ENCODE results near the gene KLHL18. TPM values are rescaled to one million over a fixed set of nuclear protein-coding genes. Genes with fewer than 3 reads are reported as not detected.
"Not testable (repeated sequence)": the region's sequence is repeated elsewhere in the genome, so short reads cannot be mapped to it uniquely, and the experiment has no call there.

The KLHL18 gene
- total RNA-seq, 1 donor from 2014 or later: 33.7 TPM

DNA sequence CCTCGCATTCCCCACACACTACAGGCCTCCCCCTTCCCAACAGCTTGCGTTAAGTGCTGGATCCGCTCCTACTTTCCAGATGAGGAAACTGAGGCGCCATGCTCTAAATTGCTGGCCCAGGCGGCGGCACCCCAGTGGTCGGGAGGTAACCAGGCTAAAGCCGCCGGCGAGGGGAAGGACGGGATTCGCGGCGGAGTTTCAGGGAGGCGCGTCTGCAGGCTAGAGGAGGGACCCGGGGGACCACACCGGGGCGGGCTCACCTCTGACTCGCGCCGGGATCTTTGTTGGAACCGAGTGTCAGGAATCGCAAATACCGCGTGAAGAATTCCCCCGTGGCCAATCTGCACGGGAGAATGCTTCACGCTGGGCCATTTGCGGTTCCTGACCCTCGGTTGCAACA, 73.5 kb downstream of the KLHL18 start:
- DNase-seq (ENCODE audit: low spot score): peak; percentile 68

DNA sequence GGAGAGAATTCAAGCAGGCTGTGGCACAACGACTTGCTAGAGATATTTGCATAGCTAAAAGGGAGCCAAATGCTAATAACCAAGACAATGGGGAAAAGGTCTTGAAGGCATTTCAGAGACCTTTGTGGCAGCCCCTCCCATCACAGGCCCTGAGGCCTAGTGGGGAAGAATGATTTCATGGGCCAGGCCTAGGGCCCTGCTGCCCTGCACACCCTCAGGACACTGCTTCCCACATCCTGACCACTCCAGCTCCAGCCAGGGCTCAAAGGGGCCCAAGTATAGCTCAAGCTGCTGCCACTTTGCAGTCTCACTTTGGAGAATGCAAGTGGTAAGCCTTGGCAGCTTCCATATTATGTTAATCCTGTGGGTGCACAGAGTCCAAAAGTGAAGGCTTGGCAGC, 76.6 kb downstream of the KLHL18 start:
- DNase-seq (ENCODE audit: low spot score): peak; percentile 59

DNA sequence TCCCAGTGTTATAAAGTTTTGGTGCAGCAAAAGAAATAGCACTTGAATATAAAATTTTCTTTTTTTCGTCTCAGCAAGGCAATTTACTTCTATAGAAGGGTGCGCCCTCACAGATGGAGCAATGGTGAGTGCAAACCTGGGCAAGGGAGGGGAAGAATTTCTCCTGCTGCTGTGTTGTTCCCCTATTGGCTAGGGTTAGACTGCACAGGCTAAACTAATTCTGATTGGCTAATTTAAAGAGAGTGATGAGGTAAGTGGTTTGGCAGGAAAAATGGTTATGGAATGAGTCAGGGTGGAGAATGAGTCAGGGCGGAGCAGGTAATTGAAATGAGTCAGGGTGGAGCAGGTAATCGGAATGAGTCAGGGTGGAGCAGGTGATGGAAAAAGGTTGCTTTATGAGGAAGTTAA, 77.4 kb downstream of the KLHL18 start:
- not testable (repeated sequence) for DNase-seq (ENCODE audit: low spot score)

DNA sequence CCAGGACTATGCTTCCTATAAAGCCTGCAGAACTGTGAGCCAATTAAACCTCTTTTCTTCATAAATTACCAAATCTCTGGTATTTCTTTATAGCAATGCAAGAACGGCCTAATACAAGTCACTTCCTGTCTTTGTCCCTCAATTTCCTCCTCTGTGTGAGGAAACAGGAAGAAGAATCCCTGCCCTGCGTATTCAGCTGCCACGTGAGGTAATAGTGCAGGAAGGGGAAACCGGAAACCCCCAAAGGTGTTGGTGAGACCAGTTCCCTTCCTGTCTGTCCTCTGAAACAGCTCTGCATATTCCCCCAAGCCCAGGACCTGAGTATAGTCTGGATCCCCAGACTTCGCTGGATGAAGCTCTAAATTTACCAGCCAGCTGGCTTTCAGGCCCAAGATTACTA, 80.0 kb downstream of the KLHL18 start:
- DNase-seq (ENCODE audit: low spot score): no peak

DNA sequence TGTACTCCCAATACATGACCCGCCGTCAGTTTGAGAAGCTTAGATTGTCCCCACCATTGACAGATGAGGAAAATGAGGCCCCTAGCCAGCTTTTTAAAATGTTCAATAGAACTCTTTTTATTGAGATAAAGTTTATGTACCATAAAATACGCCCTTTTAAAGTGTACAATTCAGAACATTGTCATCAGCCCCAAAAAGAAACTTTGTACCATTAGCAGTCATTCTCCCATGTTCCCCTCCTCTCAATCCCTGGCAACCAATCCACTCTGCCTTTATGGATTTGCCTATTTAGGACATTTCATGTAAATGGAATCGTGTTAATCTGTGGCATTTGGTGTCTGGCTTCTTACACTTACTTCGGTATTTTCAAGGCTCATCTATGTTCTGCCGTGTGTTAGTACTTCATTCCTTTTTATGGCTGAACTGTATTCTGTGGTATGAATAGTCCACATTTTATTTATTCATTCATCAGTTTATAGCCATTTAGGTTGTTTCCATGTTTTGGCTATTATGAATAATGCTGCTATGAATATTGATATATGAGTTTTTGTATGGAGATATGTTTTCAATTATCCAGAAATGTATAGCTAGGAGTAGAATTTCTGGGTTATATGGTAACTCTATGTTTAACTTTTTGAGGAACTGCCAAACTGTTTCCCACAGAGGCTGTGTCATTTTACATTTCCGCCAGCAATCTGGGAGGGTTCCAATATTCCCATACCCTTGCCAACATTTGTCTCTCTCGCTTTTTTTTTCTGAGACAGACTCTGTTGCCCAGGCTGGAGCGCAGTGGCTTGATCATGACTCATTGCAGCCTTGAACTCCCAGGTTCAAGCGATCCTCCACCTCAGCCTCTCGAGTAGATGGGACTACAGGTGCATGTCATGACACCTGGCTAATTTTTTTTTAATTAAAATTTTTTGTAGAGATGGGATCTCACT, 82.7 kb downstream of the KLHL18 start:
- peak; percentile 53 for DNase-seq (ENCODE audit: low spot score)

DNA sequence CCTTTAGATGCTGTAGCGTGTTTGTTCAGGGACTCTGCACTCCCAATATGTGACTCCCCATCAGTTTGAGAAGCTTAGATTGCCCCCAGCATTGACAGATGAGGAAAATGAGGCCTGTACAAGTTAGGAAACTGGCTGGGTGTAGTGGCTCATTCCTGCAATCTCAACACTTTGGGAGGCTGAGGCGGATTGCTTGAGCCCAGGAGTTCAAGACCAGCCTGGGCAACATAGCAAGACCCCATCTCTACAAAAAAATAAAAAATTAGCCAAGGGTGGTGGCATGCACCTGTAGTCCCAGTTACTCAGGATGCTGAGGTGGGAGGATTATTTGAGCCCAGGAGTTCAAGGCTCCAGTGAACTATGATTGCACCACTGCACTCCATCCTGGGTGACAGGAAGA, 84.1 kb downstream of the KLHL18 start:
- DNase-seq (ENCODE audit: low spot score): no peak

DNA sequence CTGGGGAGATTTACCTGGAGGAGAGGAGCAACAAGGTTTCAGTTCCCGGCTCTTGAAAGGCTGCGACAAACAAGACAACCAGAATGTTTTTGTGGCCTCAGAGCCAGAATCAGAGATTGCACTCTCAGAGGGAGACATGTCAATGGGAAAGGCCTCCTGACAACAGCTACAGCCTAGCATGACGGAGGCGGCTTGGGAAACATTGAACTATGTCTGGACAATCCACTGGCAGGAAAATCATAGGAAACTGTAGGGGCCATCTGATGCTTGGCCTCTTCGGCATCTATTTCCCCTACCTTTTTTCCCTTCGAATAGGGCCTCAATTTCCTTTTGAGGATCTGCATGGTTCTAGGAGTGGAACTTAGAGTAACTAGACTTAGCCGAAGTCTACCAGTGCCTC, 84.9 kb downstream of the KLHL18 start:
- DNase-seq (ENCODE audit: low spot score): no peak

DNA sequence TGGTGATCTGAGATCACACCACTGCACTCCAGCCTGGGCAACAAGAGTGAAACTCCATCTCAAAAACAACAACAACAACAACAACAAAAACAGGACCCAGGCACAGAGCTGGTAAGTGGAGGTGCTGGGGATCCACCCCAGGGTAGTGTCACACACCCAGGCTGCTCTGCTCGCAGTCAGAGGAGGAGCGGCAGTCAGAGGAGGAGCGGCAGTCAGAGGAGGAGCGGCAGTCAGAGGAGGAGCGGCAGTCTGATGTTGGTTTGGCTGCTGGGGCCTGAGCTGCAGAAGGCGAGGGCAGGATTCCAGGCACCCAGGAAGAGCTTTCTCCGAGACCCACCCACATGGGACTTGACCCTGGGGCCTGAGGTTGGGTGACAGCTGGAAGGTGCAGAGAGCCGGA, 87.3 kb downstream of the KLHL18 start:
- not testable (repeated sequence) for DNase-seq (ENCODE audit: low spot score)

DNA sequence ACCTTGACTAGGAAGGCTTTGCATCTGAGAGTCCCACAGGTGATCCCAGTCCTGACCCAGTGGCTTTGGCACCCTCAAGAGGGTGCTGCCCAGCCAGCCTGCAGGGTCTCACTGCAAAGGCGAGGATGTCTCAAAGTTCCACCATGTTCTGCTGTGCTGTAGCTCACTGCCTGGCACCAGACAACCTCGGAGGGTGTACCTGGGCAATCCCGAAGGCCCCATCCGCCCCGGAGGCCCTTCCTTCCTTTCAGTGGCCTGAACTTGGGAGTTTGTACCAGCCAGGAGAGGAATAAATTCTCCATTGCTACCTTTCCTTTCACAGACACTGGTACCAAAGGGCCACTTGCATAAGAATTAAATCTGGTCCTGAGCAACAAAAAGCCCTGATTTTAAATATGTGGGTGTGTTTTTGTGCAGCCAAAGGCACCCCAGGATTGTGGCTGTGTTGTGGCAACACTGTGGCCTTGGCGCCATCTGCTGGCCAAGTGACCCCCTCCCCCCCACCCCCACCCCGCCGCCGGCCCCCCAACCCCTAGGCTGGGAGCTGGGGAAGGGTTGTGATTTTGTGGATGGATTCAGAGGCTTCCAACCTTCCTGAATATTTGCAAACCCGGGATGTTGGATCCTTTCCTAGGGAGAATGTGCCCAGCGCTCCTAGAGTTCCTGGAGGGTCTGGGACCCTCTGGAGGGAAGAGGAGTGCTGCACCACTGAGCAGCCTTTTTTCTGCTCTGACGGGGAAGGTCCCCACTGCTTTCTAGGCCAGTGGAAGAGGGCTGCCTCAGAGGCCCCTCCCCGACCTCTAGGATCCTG, 88.3 kb downstream of the KLHL18 start:
- DNase-seq (ENCODE audit: low spot score): no peak

DNA sequence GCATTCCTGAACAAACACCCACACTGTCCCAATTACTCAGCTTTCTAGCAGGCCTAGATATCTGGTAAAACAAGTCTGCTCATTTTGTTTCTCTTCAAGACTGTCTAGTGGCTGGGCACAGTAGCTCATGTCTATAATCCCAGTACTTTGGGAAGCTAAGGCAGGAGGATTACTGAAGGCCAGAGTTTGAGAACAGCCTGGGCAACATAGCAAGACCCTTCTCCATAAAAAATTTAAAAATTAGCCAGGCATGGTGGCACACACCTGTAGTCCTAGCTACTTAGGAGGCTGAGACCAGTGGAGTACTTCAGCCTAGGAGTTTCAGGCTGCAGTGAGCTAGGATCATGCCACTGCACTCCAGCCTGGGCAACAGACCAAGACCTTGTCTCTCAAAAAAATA, 91.8 kb downstream of the KLHL18 start:
- DNase-seq (ENCODE audit: low spot score): no peak

DNA sequence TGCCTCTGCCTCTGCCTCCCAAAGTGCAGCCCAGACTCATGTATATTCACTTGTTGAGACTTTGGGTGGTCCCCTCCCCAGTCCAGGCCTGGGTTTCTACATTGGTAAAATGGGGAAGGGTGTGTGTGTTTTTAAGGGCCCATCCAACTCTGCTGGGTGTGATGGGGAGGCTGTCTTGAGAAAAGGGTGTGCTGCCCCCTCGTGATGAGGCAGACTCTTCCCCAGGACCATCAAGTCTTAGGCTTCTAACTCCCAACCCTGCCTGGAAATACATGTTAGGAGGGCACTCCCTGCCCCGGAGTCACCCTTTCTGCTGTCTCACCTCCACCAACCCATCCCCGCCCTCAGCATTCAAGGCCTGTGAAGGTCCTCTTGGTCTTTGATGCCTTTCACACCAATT, 93.6 kb downstream of the KLHL18 start:
- DNase-seq (ENCODE audit: low spot score): no peak

DNA sequence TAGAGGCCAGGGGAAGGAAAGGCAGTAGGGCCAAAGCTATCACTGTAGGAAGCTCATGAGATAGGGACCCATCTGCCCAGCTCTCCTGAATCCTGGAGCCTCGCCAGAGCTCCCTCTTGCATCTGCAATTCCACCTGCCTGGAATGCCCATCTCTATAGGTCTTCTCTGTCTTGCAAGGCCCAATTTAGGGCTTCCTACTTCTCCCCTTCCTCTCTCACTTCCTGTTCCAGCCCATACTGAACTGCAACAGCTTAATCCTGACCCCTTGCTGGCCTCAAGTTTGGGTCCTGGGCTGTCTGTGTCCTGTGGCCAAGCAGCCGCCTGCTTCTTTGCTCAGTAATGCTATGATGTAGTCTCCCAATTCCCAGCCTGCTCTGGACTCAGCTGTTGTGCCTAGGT, 94.4 kb downstream of the KLHL18 start:
- DNase-seq (ENCODE audit: low spot score): no peak

DNA sequence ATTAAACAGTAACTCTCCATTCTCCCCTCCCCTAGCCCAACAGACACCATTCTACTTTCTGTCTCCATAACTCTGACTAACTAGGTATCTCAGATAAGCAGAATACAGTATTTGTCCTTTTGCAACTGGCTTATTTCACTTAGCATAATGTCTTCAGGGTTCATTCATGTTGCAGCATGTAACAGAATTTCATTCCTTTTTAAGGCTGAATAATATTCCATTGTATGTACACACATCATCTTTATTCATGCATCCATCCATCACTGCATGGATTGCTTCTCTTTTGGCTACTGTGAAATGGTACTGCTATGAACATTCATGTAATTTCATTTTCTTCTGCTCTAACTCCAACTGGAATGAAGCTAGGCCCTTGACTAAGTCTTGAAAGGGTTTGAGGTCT, 96.1 kb downstream of the KLHL18 start:
- no peak for DNase-seq (ENCODE audit: low spot score)

DNA sequence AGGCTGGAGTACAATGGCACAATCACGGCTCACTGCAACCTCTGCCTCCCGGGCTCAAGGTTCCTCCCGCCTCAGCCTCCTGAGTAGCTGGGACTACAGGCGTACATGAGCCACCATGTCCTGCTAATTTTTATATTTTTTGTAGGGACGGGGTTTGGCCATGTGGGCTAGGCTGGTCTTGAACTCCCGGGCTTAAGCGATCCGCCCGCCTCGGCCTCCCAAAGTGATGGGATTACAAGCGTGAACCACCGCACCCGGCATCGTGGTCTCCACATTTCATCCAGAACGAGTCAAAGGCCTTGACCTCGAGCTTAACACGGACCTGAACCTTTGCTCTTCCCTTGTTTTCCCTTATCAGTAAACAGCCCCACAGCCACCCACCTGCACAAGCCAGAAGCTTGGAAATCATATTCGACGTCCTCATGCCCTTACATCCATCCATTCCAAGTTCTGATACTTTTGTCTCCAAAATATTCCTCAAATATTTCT, 96.7 kb downstream of the KLHL18 start:
- DNase-seq (ENCODE audit: low spot score): no peak

DNA sequence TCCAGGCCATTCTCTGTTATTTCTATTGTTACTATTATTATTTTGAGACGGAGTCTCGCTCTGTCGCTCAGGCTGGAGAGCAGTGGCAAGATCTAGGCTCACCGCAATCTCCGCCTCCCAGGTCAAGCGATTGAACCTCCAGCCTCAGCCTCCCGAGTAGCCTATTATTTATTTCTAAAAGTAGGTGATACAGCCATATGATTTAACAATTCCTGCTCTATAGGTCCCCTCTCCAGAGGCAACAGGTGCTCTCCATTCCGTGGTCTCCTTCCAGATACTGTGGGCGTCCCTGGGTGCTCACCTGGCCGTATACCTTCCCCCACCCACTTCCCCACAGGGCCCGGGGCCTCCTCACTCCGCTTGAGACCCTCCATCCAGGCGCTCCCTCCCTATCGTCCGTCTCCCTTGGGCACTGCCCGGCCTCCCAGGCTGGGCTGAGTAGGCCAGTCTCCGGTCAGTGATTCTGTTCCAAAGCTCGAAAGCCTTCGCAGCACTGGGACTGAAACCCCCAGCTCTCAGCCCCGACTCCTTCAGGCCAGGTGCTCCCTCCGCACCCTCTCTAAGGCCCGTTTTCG, 97.4 kb downstream of the KLHL18 start:
- DNase-seq (ENCODE audit: low spot score): no peak

DNA sequence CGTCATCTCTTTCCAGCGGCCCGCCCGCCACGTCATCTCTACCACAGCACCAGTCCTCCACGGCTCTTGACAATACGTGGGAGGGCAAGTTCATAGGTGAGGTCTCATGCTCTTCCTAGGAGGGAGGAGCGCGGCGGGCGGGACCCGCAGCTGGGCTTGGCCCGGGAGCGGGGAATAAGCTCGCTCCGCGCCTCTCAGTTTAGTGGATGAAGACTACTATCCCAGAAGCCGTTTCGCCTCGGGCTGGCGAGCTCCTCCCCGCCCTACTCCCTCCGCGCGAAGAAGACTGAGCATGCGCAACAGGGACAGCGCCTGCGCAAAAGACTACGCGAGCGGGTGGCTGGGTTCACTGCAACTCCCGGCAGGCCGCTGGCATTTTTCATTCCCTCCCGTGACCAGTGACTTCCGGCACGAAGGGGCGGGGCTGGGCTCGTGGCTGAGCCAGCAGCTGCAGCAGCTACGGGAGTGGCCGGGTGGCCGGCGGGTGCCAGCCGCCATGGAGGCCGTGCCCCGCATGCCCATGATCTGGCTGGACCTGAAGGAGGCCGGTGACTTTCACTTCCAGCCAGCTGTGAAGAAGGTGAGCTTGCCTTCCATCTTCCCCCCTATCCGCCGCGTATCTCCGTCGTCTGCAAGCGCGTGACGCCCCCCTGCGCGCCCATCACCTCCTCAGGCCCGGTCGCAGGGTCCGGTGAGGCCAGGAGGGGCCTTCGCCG, 98.0 kb downstream of the KLHL18 start, which contains the start of gene PTPN23:
PTPN23 (plus strand) TSS at position 421 of the 716 bp plus-strand sequence; CDS start at position 497, 76 bp downstream.
- peak; percentile 100 for DNase-seq (ENCODE audit: low spot score)

DNA sequence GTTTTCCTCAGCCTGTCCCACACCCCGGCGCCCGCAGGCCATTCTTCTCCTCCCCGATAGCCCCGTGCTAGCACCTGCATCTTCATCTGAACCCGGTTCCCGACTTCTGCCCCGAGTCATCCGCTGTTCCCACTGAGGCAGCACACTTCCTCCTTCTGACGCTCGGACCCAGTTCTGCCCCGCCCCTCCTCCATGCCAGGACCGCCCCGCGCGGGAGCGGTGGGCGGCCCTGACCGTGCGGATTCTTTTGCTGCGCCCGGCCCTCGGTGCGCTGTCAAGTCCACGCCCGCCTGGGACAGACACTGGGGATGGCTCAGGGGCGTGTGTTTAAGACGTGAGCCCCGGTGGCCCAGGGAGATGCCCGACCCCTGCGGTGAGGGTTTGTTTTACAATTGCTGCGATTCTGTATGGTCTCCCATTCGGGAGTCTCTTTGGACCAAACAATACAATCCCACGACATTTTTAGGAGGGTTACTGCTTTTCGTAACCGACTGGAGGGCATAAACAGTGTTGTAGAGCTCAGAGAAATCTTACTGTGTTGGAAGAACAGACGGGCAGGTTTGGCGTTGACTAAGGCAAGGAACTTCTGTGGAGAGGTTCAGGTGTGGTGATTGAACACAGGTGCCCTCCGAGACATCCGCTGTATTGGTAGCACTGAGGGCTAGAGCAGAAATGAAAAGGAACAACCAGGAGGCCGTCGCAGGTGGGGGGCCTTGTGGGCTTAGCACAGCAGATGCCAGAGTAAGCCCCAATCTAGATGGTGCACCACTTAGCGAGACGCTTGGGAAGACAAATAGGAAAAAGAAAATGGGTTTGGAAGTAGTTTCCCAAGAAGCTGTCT, 98.8 kb downstream of the KLHL18 start:
- peak; percentile 94 for DNase-seq (ENCODE audit: low spot score)

DNA sequence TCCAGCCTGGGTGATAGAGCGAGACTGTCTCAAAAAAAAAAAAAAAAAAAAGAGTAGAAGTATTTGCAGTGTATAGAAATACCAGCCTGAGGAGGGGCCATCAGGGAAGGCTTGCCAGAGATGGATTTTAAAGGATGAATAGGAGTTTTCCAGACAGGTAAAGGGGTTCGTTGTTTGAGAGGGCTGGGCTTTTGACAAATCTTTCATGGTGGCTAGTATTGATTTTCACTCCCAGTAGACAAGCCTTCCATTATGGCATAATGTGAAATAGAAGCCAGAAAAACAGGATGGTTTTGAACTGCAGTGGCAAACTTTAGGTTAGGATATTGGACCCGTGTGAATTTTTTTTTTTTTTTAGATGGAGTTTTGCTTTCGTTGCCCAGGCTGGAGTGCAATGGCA, 101.7 kb downstream of the KLHL18 start:
- no peak for DNase-seq (ENCODE audit: low spot score)

DNA sequence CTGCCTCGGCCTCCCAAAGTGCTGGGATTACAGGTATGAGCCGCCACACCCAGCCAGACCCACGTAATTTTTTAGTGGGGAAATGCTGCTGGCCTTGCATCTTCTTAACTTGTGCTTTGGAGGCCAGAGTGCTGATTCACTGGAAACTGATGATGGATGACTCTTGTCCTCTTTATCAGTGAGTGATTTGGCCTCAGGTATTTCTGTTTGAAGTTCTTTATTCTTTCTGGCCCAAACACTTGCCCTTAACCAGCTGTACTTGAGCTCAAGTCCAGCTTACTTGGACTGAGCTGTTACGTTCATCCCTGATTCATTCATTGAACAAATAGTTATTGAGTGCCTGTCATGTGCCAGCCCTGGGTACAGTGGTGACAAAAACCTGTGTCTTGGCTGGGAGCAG, 102.3 kb downstream of the KLHL18 start:
- DNase-seq (ENCODE audit: low spot score): no peak

DNA sequence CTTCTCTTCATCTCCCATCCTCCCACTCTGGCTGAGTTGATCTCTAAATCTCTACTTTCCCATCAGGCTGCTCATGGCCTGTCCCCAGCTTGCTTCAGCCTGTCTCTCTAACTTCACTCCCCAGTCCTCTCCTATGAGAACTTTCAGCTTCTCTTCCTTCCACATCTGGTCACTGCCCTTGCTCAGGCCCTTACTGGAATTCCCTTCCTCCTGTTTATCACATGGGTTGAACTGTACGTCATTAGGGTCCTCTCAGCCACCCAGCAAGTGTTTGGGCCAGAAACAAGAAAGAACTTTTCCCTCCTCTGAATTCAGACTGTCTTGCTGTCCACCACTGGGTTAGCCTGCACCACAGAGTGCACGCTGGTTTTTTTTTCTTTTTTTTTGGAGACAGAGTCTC, 103.1 kb downstream of the KLHL18 start:
- DNase-seq (ENCODE audit: low spot score): no peak
